ENCODE data around the gene CARMIL1. TPM values are rescaled to one million over a fixed set of nuclear protein-coding genes. Genes with fewer than 3 reads are reported as not detected.

Gene CARMIL1
- total and polyA plus RNA-seq, 2 of the 8 experiments (the other 6 are each of a cell fraction or from before 2014, with no cell fraction given): 20.3 to 40.4 TPM

- Histone ChIP-seq H3K4me1 (replicated peaks in 1 of 4; ENCODE audit: control insufficient read depth in 3 of 4, insufficient read depth in 4 of 4, low read length in 3 of 4) (peaks cover 0 to 5% (median 2%) of the 10 kb centered on the region in 4 experiments; a peak in 3 of 7 replicates), H3K4me3 (ENCODE audit: extremely low read depth in 1 of 4, insufficient read depth in 2 of 4, low read depth in 3 of 4, low read length in 4 of 4) (no peak overlapping the region), H3K23ac (ENCODE audit: insufficient read length) (no peak overlapping the region), H3K4ac (replicated peaks; ENCODE audit: insufficient read length, low read depth, low read length) (no peak overlapping the region), H3K79me2 (ENCODE audit: control insufficient read depth in 1 of 2, insufficient read depth in 2 of 2, low read length in 2 of 2) (0 out of 4 replicates have a peak, but pooled peaks cover 0 to 4% of the 10 kb centered on the region in 2 experiments), H4K91ac (replicated peaks; ENCODE audit: insufficient read length, low read length) (no peak overlapping the region), H3K36me3 (ENCODE audit: control insufficient read depth in 2 of 4, insufficient read depth in 4 of 4, low read length in 3 of 4) (peaks cover 0 to 8% (median 4%) of the 10 kb centered on the region in 4 experiments; a peak in 4 of 8 replicates), H4K20me1 (replicated peaks in 1 of 2; ENCODE audit: control insufficient read depth in 1 of 2, insufficient read depth in 2 of 2, low read length in 2 of 2) (no peaks in the 10 kb centered on the region), H2AFZ (ENCODE audit: low read length) (no peak overlapping the region), H4K8ac (ENCODE audit: extremely low read depth, insufficient read depth, low read length) (no peak overlapping the region), H2BK5ac (ENCODE audit: low read depth, low read length) (no peak overlapping the region), H3K56ac (replicated peaks; ENCODE audit: insufficient read length, low read depth, low read length) (no peak overlapping the region), H2BK20ac (ENCODE audit: low read length) (no peak overlapping the region), H2BK120ac (replicated peaks; ENCODE audit: low read depth, low read length) (no peak overlapping the region), H3K18ac (ENCODE audit: extremely low read depth, low read length) (no peak overlapping the region), H3K79me1 (ENCODE audit: low read depth, low read length) (no peaks in the 10 kb centered on the region; the same call in 1 of the 2 replicates), H3K14ac (ENCODE audit: insufficient read length) (no peak overlapping the region), H4K5ac (ENCODE audit: insufficient read length, low read depth, low read length) (no peak overlapping the region), H3K27ac (ENCODE audit: low read depth, low read length) (no peak overlapping the region), H3K9ac (replicated peaks in 1 of 4; ENCODE audit: extremely low read depth in 1 of 4, low read depth in 3 of 4, low read length in 3 of 4) (no peak overlapping the region), H3K4me2 (ENCODE audit: insufficient read depth in 1 of 2, low read depth in 2 of 2, low read length in 2 of 2) (no peak overlapping the region), H2AK5ac (ENCODE audit: low read depth, low read length) (no peak overlapping the region), H3K9me3 (ENCODE audit: insufficient read depth in 2 of 2, low read depth in 1 of 2, low read length in 1 of 2) (peaks cover 7 to 8% of the 10 kb centered on the region in 2 experiments; a peak in 3 of 4 replicates), H2BK12ac (ENCODE audit: low read depth, low read length) (no peak overlapping the region), H3K27me3 (replicated peaks in 1 of 4; ENCODE audit: control insufficient read depth in 3 of 4, extremely low read depth in 1 of 4, insufficient read depth in 3 of 4, low read length in 3 of 4) (no peaks in the 10 kb centered on the region), H3K23me2 (ENCODE audit: low read depth, low read length) (no peaks in the 10 kb centered on the region), H2BK15ac (ENCODE audit: low read length) (no peak overlapping the region)
- ChIA-PET POLR2A (ENCODE audit: partially characterized antibody) (no interaction called here), CTCF (ENCODE audit: partially characterized antibody) (interaction anchor here (1.5 kb wide), 1 partner anchor 18 kb away, joined by 4 read pairs; no protein-coding TSS in a partner anchor)
- FAIRE-seq (no peak), DNase-seq (ENCODE audit: low read depth in 1 of 2, low spot score in 2 of 2) (no peak)
- TF ChIP-seq EZH2 (IDR thresholded peaks at IDR 0.05; ENCODE audit: low read depth, low read length, severe bottlenecking) (no peak), BCL11A (IDR thresholded peaks at IDR 0.05; ENCODE audit: low read depth in 2 of 2, low read length in 2 of 2) (no peak), POU5F1 (IDR thresholded peaks at IDR 0.05; ENCODE audit: low read depth, low read length) (no peak), SIX5 (IDR thresholded peaks at IDR 0.05; ENCODE audit: low read depth, low read length) (no peak), POLR2AphosphoS5 (IDR thresholded peaks at IDR 0.05; ENCODE audit: low read depth, low read length) (no peak), TAF7 (optimal IDR thresholded peaks at IDR 0.05; ENCODE audit: borderline replicate concordance, low read depth, low read length) (no peak), NRF1 (IDR thresholded peaks at IDR 0.05; ENCODE audit: low read depth, low read length) (no peak), EP300 (IDR thresholded peaks at IDR 0.05; ENCODE audit: borderline replicate concordance in 1 of 2, low read depth in 2 of 2, low read length in 2 of 2) (no peak)
- TF ChIP-seq, protein P1, sequence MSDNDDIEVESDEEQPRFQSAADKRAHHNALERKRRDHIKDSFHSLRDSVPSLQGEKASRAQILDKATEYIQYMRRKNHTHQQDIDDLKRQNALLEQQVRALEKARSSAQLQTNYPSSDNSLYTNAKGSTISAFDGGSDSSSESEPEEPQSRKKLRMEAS (IDR thresholded peaks at IDR 0.05): no peak
- WGBS, 2 experiments (ENCODE audit: extremely low coverage in 1 of 2, insufficient coverage in 1 of 2, insufficient read length in 1 of 2, insufficient replicate concordance in 2 of 2, low coverage in 1 of 2, low lambda C conversion rate in 2 of 2, missing lambda C conversion rate in 1 of 2): 95% methylated on average over 1 of the region's 1 CpG; no CpG with 5 or more reads in 1 of the 2 experiments
These were observed 145.1 kb downstream of the CARMIL1 start for GRCh38 chr6:25424303-25424702.

Measured in H1 (cell line).